Activated B cell treated with CpG ODN at 0.5 μM for 24 hours (primary cell): ENCODE measurements around the gene RBP4. TPM values are rescaled to one million over a fixed set of nuclear protein-coding genes. Genes with fewer than 3 reads are reported as not detected.

Experiments
- ATAC-seq: fragments of 200-7000 bp; cut with Tn5 transposase; one replicate; pipeline ENCODE4 v1.10.0; 2021; ENCODE audit warnings: low read depth, mild to moderate bottlenecking, moderate library complexity
- CTCF ChIA-PET: fragments of 350-600 bp; sonication (Branson Sonifier 250); formaldehyde crosslinking; loops from one replicate; lab custom pipeline; 2021; ENCODE audit warnings: antibody characterized with exemption; lab: Charles Lee
- POLR2A ChIA-PET: fragments of 350-600 bp; sonication (Branson Sonifier 250); formaldehyde crosslinking; loops from one replicate; lab custom pipeline; 2021; ENCODE audit warnings: antibody characterized with exemption; lab: Charles Lee
- DNase-seq: peaks from one replicate; pipeline ENCODE4 v3.0.0; 2022
- H3K27ac Mint-ChIP-seq: one replicate; pipeline ENCODE4 v1.8.0; 2020; ENCODE audit warnings: mixed read lengths
- H3K27me3 Mint-ChIP-seq: one replicate; pipeline ENCODE4 v1.8.0; 2021; ENCODE audit warnings: mixed read lengths
- H3K36me3 Mint-ChIP-seq: one replicate; pipeline ENCODE4 v1.8.0; 2021; ENCODE audit warnings: low read depth, mixed read lengths
- H3K4me1 Mint-ChIP-seq: one replicate; pipeline ENCODE4 v1.8.0; 2021; ENCODE audit warnings: mixed read lengths
- H3K4me3 Mint-ChIP-seq: one replicate; pipeline ENCODE4 v1.8.0; 2020; ENCODE audit warnings: mild to moderate bottlenecking, mixed read lengths
- H3K9me3 Mint-ChIP-seq: one replicate; pipeline ENCODE4 v1.8.0; 2020; ENCODE audit warnings: mixed read lengths
- intact Hi-C: fragments of 100-400 bp; cut with micrococcal nuclease; formaldehyde crosslinking; loops from one replicate; pipeline ENCODE4 v1.15.1; 2024
- total RNA-seq: library from RNA; stranded (reverse); gene quantifications from 2 replicates; pipeline ENCODE4 v1.2.3, GENCODE V29; 2022
- TF ChIP-seq, protein P1 (sequence below): fragments of 200-600 bp; IDR thresholded peaks from one replicate; pipeline ENCODE4 v1.8.0; 2022; ENCODE audit warnings: antibody characterized with exemption, mild to moderate bottlenecking

Gene RBP4
- total RNA-seq, 1 donor from 2014 or later = not detected

DNA sequence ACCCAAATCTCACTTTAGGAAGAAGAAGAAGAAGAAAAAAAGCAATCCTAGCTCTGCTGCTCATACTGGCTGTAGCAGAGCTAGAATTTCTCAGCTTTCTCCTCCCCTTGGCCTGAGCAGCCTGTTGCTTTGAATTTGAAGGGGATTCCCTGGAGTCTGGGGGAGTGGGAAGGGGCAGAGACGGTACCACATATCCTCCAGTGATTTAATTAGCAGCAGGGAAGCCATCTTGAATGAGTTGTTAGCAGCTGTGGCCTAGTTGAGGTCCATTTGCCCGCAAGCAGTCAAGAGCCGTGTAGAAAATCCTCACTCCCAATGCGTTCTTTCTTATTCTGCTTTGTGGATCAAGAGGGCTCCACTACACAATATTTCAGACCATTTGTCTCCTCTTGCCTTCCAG, 27.8 kb upstream of the RBP4 start:
- H3K27me3 Mint-ChIP-seq = peaks cover 18% of the 10 kb centered on the region
- TF ChIP-seq, protein P1, sequence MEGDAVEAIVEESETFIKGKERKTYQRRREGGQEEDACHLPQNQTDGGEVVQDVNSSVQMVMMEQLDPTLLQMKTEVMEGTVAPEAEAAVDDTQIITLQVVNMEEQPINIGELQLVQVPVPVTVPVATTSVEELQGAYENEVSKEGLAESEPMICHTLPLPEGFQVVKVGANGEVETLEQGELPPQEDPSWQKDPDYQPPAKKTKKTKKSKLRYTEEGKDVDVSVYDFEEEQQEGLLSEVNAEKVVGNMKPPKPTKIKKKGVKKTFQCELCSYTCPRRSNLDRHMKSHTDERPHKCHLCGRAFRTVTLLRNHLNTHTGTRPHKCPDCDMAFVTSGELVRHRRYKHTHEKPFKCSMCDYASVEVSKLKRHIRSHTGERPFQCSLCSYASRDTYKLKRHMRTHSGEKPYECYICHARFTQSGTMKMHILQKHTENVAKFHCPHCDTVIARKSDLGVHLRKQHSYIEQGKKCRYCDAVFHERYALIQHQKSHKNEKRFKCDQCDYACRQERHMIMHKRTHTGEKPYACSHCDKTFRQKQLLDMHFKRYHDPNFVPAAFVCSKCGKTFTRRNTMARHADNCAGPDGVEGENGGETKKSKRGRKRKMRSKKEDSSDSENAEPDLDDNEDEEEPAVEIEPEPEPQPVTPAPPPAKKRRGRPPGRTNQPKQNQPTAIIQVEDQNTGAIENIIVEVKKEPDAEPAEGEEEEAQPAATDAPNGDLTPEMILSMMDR = no peak
- no peaks in the 10 kb centered on the region for H3K9me3 Mint-ChIP-seq
- H3K27ac Mint-ChIP-seq = no peak overlapping the region
- intact Hi-C loops = no loop called here
- DNase-seq (no peak), ATAC-seq (no peak)
- H3K36me3 Mint-ChIP-seq = no peaks in the 10 kb centered on the region
- H3K4me3 Mint-ChIP-seq = no peak overlapping the region
- POLR2A ChIA-PET = no interaction called here
- CTCF ChIA-PET = no interaction called here
- no peaks in the 10 kb centered on the region for H3K4me1 Mint-ChIP-seq

DNA sequence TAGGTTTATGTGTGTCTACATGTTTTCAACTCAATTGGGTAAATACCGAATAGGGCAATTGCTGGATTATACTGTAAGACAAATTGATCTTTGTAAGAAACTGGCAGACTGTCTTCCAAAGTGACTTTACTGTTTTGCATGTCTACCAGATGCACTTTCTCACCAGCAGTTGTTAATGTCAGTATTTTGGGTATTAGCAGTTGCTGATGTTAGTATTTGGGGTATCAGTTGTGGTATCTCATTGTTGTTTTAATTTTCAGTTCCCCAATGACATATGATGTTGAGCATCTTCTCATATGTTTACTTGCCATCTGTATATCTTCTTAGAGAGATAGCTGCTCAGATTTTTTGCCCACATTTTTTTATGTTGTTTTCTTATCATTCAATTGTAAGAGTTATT, 21.9 kb upstream of the RBP4 start:
- intact Hi-C loops = no loop called here
- ChIA-PET CTCF (no interaction called here), POLR2A (no interaction called here)
- ATAC-seq (no peak), DNase-seq (no peak)
- TF ChIP-seq, protein P1 = no peak
- H3K9me3 Mint-ChIP-seq = no peaks in the 10 kb centered on the region
- no peaks in the 10 kb centered on the region for H3K36me3 Mint-ChIP-seq
- H3K27me3 Mint-ChIP-seq = peaks cover 13% of the 10 kb centered on the region
- no peaks in the 10 kb centered on the region for H3K4me1 Mint-ChIP-seq
- H3K27ac Mint-ChIP-seq = no peak overlapping the region
- H3K4me3 Mint-ChIP-seq = no peak overlapping the region

DNA sequence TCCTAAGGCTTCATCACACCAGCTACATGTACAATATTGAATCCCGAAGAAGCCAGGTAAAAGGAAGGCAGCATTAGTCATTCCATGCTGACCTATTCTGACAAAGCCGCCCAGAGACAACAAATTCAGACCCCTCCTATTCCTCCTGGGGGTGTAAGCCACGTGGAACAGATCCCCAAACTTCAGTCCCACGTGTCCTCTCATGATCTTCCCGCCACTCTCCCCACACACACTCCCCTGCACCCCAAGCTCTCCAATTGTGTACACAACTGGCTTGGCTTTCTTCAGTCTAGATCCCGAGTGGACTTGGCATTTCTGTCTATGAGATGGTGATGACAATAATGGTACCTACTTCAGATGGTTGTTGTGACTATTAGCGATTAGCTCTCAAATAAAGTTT, 19.9 kb upstream of the RBP4 start:
- ATAC-seq (no peak), DNase-seq (no peak)
- H3K27me3 Mint-ChIP-seq = peaks cover 7% of the 10 kb centered on the region
- H3K4me3 Mint-ChIP-seq = no peak overlapping the region
- no peaks in the 10 kb centered on the region for H3K36me3 Mint-ChIP-seq
- ChIA-PET CTCF (interaction anchor here (1.0 kb wide), 1 partner anchor 67 kb away, joined by 3 read pairs; no protein-coding TSS in a partner anchor), POLR2A (no interaction called here)
- intact Hi-C loops = no loop called here
- H3K9me3 Mint-ChIP-seq = no peaks in the 10 kb centered on the region
- H3K27ac Mint-ChIP-seq = no peak overlapping the region
- TF ChIP-seq, protein P1 = no peak
- H3K4me1 Mint-ChIP-seq = peaks cover 3% of the 10 kb centered on the region

DNA sequence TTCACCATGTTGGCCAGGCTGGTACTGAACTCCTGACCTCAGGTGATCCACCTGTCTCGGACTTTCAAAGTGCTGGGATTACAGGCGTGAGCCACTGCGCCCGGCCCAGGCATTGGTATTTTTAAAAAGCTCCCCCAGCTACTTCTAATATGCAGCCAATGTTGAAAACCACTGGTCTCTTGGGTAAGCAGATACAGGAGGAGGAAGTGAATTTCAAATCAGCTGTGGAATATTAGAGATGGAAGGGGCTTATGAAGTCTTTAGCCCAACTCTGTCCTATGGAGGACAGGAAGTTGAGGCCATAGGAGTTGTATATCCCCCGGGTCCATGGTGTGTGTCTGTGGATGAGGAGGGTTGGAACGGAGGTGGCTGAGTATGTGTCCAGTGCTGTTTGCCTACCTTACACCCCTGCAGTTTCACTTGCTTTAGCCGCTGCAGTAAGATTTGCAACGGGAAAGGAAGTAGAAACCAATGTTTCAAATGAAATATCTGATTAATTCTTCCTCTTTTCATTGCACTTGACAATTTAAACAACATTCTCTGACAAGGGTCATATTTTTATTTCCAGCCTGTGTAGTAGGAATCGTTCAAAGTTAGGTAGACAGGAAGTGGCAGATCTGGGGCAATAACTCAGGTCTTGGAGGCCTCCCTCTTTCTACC, 14.7 kb upstream of the RBP4 start:
- ATAC-seq (no peak), DNase-seq (no peak)
- Mint-ChIP-seq H3K27ac (no peak overlapping the region), H3K36me3 (no peaks in the 10 kb centered on the region), H3K4me3 (peak overlapping the region; percentile 70), H3K9me3 (no peaks in the 10 kb centered on the region), H3K4me1 (peaks cover 8% of the 10 kb centered on the region), H3K27me3 (peaks cover 7% of the 10 kb centered on the region)
- intact Hi-C loops = no loop called here
- CTCF ChIA-PET = interaction anchor here (0.6 kb wide), 1 partner anchor 112 kb away, joined by 5 read pairs; no protein-coding TSS in a partner anchor
- POLR2A ChIA-PET = no interaction called here
- TF ChIP-seq, protein P1 = no peak

DNA sequence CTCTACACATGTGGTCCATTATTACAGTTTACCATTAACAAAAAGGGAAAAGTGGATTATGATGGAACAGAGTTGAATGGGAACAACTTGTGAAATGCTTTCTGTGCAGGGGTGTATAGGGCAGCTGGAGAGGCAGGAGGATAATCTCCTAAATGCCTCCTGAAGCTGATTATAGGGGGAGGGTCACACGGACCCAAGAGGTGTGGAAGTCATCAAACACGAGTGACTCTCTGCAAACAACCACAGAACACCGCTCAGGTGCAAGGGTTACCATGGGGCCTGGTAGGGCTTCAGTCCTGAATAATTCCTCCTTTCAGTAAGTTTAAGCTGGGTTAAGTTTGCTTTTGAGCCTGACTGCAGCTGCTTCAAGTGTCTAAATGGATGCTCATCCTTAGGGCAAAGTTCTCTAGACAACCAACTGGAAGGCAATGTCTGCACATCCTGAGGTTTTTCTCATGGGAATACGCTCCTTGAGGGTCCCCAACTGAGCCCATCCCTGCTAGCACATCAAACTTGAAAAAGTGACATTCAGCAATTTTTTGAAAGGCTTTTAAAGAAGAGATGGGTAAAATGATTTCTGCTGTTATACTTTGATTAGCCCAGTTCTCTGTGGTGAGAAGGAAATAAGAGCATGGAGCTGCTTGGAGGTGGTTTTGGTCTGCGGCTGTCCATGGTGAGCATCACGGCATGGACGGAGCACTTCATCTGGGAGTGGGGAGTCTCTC, 13.2 kb upstream of the RBP4 start:
- POLR2A ChIA-PET = no interaction called here
- intact Hi-C loops = no loop called here
- Mint-ChIP-seq H3K27ac (no peak overlapping the region), H3K36me3 (no peaks in the 10 kb centered on the region), H3K27me3 (peaks cover 10% of the 10 kb centered on the region), H3K4me3 (no peak overlapping the region), H3K9me3 (no peaks in the 10 kb centered on the region), H3K4me1 (peaks cover 8% of the 10 kb centered on the region)
- TF ChIP-seq, protein P1 = no peak
- CTCF ChIA-PET = no interaction called here
- ATAC-seq (no peak), DNase-seq (no peak)
